Adrenal gland (tissue), 5 donors: ENCODE results near the gene TLE3.

Experiments
- POLR2A ChIP-seq, 2 donors: fragments of 450-650 bp; IDR thresholded peaks; one replicate each; pipeline ENCODE4 v1.6.1; 2017; ENCODE audit warnings: antibody characterized with exemption in 2 of 2, mild to moderate bottlenecking in 2 of 2, moderate library complexity in 1 of 2
- TF ChIP-seq, protein P1 (sequence below), 6 experiments: fragments of 450-650 bp in 4 of 6; fragments of 200-600 bp in 2 of 6; sonication (generic) in 1 of 6; IDR thresholded peaks; 1 replicate in 5 of 6; 2 replicates in 1 of 6; pipeline versions ENCODE4 v1.5.1 to v1.8.0; 2016 to 2021; ENCODE audit warnings: antibody characterized with exemption in 6 of 6, mild to moderate bottlenecking in 2 of 6, moderate library complexity in 1 of 6
- donor health status: DM: no; HTN: no; CAD: no.

DNA sequence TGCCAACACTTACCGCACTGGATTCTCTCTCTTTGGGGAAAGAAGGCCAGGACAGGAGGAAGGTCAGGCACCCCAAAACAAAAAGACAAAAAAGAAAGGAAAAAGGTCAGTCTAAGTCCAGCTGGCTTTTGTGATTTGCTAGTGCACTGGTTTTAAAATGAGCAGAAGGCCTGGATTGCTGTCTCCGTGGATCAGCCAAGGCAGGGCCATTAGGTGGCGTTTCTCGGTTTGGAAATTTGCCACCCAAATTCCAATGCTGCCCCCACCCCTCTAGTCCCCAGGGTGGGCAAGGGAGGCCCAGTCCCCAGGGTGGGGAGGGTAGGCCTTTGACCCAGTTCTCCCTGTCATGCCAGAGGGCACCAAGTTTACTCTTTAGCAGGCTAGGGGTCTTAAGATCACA, 33.3 kb downstream of the TLE3 start:
- no peak for TF ChIP-seq POLR2A (IDR thresholded peaks at IDR 0.05)
- TF ChIP-seq, protein P1, sequence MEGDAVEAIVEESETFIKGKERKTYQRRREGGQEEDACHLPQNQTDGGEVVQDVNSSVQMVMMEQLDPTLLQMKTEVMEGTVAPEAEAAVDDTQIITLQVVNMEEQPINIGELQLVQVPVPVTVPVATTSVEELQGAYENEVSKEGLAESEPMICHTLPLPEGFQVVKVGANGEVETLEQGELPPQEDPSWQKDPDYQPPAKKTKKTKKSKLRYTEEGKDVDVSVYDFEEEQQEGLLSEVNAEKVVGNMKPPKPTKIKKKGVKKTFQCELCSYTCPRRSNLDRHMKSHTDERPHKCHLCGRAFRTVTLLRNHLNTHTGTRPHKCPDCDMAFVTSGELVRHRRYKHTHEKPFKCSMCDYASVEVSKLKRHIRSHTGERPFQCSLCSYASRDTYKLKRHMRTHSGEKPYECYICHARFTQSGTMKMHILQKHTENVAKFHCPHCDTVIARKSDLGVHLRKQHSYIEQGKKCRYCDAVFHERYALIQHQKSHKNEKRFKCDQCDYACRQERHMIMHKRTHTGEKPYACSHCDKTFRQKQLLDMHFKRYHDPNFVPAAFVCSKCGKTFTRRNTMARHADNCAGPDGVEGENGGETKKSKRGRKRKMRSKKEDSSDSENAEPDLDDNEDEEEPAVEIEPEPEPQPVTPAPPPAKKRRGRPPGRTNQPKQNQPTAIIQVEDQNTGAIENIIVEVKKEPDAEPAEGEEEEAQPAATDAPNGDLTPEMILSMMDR (IDR thresholded peaks at IDR 0.05) = no peak
